Ascending aorta (tissue), 2 donors: ENCODE data around the gene HRC. TPM values are rescaled to one million over a fixed set of nuclear protein-coding genes. Genes with fewer than 3 reads are reported as not detected.

Source experiments
- DNase-seq, 2 donors: peaks; one replicate each; pipeline ENCODE4 v3.0.0-alpha.2; 2019; ENCODE audit warnings: low spot score in 2 of 2
- H3K27ac ChIP-seq, 2 donors: fragments of 200-600 bp; sonication (generic); one replicate each; pipeline ENCODE4 v1.5.1; 2016 to 2017; ENCODE audit warnings: mild to moderate bottlenecking in 1 of 2
- H3K27me3 ChIP-seq: fragments of 200-600 bp; sonication (generic); one replicate; pipeline ENCODE4 v1.5.1; 2017
- H3K36me3 ChIP-seq, 2 donors: fragments of 200-600 bp; sonication (generic); one replicate each; pipeline ENCODE4 v1.5.1; 2016
- H3K4me1 ChIP-seq, 2 donors: fragments of 200-600 bp; sonication (generic); one replicate each; pipeline ENCODE4 v1.5.1; 2016 to 2017; ENCODE audit warnings: mild to moderate bottlenecking in 1 of 2
- H3K4me3 ChIP-seq, 2 donors: fragments of 200-600 bp; sonication (generic); one replicate each; pipeline ENCODE4 v1.5.1; 2016 to 2017; ENCODE audit warnings: mild to moderate bottlenecking in 1 of 2
- H3K9me3 ChIP-seq, 2 donors: fragments of 200-600 bp; sonication (generic); one replicate each; pipeline ENCODE4 v1.5.1; 2016
- intact Hi-C: fragments of 100-400 bp; cut with DNase I; formaldehyde crosslinking; loops from one replicate; pipeline ENCODE4 v1.15.1; 2023
- total RNA-seq: library from RNA; depleted of rRNA; stranded (reverse); fragments of >200 nt; gene quantifications from one replicate; pipeline ENCODE4 v1.1.0, GENCODE V29; 2016
- TF ChIP-seq, protein P1 (sequence below), 3 experiments: fragments of 200-600 bp in 2 of 3; fragments of 450-650 bp in 1 of 3; sonication (generic) in 2 of 3; IDR thresholded peaks; one replicate each; pipeline ENCODE4 v1.5.1; 2016 to 2019; ENCODE audit warnings: antibody characterized with exemption in 3 of 3, mild to moderate bottlenecking in 1 of 3, moderate library complexity in 1 of 3

The HRC gene
- total RNA-seq, 1 donor from 2014 or later: not detected

DNA sequence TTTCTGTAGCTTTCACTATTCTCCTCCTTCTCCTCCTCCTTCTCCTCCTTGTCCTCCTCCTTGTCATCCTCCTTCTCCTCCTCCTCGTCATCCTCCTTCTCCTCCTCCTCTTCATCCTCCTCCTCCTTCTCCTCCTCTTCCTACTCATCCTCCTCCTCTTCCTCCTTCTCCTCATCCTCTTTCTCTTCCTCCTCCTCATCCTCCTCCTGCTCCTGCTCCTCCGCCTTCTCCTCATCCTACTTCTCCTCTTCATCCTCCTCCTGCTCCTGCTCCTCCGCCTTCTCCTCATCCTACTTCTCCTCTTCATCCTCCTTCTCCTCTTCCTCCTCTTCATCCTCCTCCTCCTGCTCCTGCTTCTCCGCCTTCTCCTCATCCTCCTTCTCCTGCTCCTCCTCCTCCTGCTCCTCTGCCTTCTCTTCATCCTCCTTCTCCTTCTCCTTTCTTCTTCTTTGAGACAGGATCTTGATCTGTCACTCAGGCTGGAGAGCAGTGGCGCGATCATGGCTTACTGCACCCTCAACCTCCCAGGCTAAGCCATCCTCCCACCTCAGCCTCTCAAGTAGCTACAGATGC lies 38.7 kb upstream of the HRC start:
- Histone ChIP-seq H3K9me3 (no peaks in the 10 kb centered on the region), H3K27me3 (no peaks in the 10 kb centered on the region), H3K4me3 (no peak overlapping the region), H3K4me1 (no peaks in the 10 kb centered on the region), H3K27ac (no peak overlapping the region), H3K36me3 (peaks cover 35 to 43% of the 10 kb centered on the region in 2 donors)
- TF ChIP-seq, protein P1, sequence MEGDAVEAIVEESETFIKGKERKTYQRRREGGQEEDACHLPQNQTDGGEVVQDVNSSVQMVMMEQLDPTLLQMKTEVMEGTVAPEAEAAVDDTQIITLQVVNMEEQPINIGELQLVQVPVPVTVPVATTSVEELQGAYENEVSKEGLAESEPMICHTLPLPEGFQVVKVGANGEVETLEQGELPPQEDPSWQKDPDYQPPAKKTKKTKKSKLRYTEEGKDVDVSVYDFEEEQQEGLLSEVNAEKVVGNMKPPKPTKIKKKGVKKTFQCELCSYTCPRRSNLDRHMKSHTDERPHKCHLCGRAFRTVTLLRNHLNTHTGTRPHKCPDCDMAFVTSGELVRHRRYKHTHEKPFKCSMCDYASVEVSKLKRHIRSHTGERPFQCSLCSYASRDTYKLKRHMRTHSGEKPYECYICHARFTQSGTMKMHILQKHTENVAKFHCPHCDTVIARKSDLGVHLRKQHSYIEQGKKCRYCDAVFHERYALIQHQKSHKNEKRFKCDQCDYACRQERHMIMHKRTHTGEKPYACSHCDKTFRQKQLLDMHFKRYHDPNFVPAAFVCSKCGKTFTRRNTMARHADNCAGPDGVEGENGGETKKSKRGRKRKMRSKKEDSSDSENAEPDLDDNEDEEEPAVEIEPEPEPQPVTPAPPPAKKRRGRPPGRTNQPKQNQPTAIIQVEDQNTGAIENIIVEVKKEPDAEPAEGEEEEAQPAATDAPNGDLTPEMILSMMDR (IDR thresholded peaks at IDR 0.05): no peak
- intact Hi-C loops: no loop called here
- no peak for DNase-seq

DNA sequence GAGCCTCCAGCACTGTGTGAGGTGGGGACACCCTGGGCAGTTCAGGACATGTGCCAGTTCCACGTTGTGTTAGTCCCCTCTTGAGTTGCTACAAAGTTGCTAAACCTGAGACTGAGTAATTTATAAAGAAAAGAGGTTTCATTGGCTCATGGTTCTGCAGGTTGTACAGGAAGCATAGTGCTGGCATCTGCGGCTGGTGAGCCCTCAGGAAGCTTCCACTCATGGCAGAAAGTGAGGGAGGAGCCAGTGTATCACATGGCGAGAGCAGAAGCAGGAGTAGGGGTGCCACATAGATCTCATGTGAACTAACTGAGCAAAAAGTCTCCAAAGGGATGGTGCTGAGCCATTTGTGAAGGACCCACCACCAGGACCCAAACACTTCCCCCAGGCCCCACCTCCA lies 35.6 kb upstream of the HRC start:
- Histone ChIP-seq H3K9me3 (no peaks in the 10 kb centered on the region), H3K27me3 (no peaks in the 10 kb centered on the region), H3K27ac (no peak overlapping the region), H3K36me3 (peaks cover 57 to 64% of the 10 kb centered on the region in 2 donors), H3K4me3 (no peak overlapping the region), H3K4me1 (no peaks in the 10 kb centered on the region)
- TF ChIP-seq, protein P1 (IDR thresholded peaks at IDR 0.05): no peak
- intact Hi-C loops: no loop called here
- DNase-seq: no peak

DNA sequence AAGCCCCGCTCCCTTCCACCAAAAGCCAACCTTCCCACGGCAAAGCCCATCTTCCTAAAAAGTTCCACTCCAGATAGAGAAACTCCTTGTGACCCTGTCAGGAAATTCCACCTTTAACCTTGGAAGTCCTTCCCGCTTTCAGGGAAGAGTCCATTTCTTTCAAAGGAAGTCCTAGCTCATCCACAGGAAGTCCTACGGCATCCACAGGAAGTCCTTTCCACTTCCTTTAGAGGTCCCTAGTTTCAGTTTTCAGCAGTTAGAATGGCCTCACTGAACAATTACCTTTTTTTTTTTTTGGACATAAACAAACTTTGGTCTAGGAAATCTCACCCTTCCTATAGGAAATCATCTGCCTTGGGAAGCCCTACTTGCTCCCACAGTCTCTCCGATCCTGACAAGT lies 34.1 kb upstream of the HRC start:
- H3K4me3 ChIP-seq: no peak overlapping the region
- intact Hi-C loops: no loop called here

DNA sequence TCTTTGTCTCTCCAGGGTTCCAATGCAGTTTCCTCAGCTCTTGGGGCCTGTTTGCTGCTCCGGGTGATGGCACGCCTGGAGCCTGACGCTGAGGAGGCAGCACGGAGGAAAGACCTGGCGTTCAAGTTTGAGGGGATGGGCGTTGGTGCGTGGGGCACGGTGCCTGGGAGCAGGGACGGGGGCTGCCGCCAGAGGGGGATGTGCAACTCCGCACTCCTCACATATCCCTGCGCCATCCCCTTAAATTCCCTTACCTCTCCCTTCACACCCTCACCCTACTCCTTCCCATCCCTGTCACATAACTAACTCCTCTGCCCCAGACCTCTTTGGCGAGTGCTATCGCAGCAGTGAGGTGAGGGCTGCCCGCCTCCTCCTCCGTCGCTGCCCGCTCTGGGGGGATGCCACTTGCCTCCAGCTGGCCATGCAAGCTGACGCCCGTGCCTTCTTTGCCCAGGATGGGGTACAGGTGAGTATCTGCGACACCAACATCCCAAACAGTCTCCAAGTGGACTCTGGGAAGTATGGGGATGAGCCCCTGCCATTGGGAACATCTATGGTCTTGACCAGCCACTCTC lies 33.5 kb upstream of the HRC start:
- H3K4me3 ChIP-seq: no peak overlapping the region
- DNase-seq: no peak
- peaks cover 63 to 79% of the 10 kb centered on the region in 2 donors for H3K36me3 ChIP-seq
- no peaks in the 10 kb centered on the region for H3K27me3 ChIP-seq
- intact Hi-C loops: no loop called here
- no peaks in the 10 kb centered on the region for H3K4me1 ChIP-seq
- no peak overlapping the region for H3K27ac ChIP-seq
- TF ChIP-seq, protein P1 (IDR thresholded peaks at IDR 0.05): no peak
- H3K9me3 ChIP-seq: no peaks in the 10 kb centered on the region

More for the DNA sequence above, 34.1 kb upstream of the HRC start:
- Histone ChIP-seq H3K27me3 (no peaks in the 10 kb centered on the region), H3K27ac (no peak overlapping the region), H3K4me1 (no peaks in the 10 kb centered on the region), H3K36me3 (peaks cover 59 to 74% of the 10 kb centered on the region in 2 donors), H3K9me3 (no peaks in the 10 kb centered on the region)
- TF ChIP-seq, protein P1 (IDR thresholded peaks at IDR 0.05): no peak
- DNase-seq: no peak

DNA sequence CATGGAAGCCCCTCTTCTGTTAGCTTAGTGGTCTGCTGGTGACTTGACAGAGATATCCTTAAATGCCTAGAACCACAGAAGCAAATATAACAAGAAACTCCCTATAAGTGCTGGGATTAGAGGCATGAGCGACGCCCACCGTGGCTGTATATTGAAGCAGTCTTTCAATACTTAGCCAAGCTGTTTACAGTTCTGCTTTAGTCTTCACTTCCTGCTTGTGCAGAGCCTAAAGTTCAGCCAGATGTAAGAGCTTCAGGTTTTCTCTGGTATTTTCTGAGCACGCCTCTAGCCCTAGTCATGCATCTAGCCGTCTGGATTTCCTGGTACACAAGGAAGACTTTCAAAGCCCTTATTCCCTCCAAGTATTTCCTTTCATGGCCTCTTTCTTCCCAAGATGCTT lies 30.9 kb upstream of the HRC start:
- DNase-seq: no peak
- intact Hi-C loops: no loop called here
- Histone ChIP-seq H3K36me3 (peaks cover 59 to 83% of the 10 kb centered on the region in 2 donors), H3K4me1 (no peaks in the 10 kb centered on the region), H3K27me3 (no peaks in the 10 kb centered on the region), H3K27ac (no peak overlapping the region), H3K4me3 (no peak overlapping the region), H3K9me3 (no peaks in the 10 kb centered on the region)
- TF ChIP-seq, protein P1 (IDR thresholded peaks at IDR 0.05): no peak
